WERI-Rb-1 (cell line): ENCODE measurements around the gene ARSI.

Source experiments
- DNase-seq: peaks from one replicate; pipeline ENCODE4 v3.0.0-alpha.2; 2020
- H3K27ac ChIP-seq: fragments of 250-450 bp; sonication (Bioruptor Pico); 2 replicates; pipeline ENCODE4 v1.5.1; 2020; ENCODE audit warnings: mild to moderate bottlenecking, moderate library complexity
- H3K27me3 ChIP-seq: fragments of 250-450 bp; sonication (Bioruptor Pico); 2 replicates; pipeline ENCODE4 v1.5.1; 2021; ENCODE audit warnings: mild to moderate bottlenecking, low read depth, moderate library complexity; ENCODE audit not compliant: insufficient read depth, severe bottlenecking
- H3K36me3 ChIP-seq: fragments of 250-450 bp; sonication (Bioruptor Pico); 2 replicates; pipeline ENCODE4 v1.5.1; 2020; ENCODE audit warnings: mild to moderate bottlenecking, moderate library complexity
- H3K4me3 ChIP-seq: 2 replicates; pipeline ENCODE4 v1.5.1; 2011; ENCODE audit warnings: low read depth, mild to moderate bottlenecking, control low read depth, low read length
- H3K9me3 ChIP-seq: fragments of 250-450 bp; sonication (Bioruptor Pico); 2 replicates; pipeline ENCODE4 v1.5.1; 2021; ENCODE audit warnings: mild to moderate bottlenecking, moderate library complexity; ENCODE audit not compliant: severe bottlenecking
- CTCF ChIP-seq: IDR thresholded peaks from 2 replicates; pipeline ENCODE4 v1.5.1; 2011; ENCODE audit warnings: low read depth, mild to moderate bottlenecking, control low read depth, inconsistent platforms, low read length

ARSI gene

GRCh38 chr5:150301170-150301505 is 1.6 kb downstream of the ARSI start:
- Histone ChIP-seq H3K36me3 (no peaks in the 10 kb centered on the region), H3K27ac (peak overlapping the region; percentile 65), H3K27me3 (no peaks in the 10 kb centered on the region), H3K9me3 (no peaks in the 10 kb centered on the region), H3K4me3 (no peak overlapping the region)
- DNase-seq, result peak; percentile 85
- TF ChIP-seq CTCF, result no peak

- peak; percentile 40 for DNase-seq
- Histone ChIP-seq H3K27ac (peak overlapping the region; percentile 65), H3K36me3 (no peaks in the 10 kb centered on the region), H3K9me3 (no peaks in the 10 kb centered on the region), H3K27me3 (no peaks in the 10 kb centered on the region), H3K4me3 (no peak overlapping the region)
- TF ChIP-seq CTCF, result no peak
These were observed 2.1 kb downstream of the ARSI start for GRCh38 chr5:150300496-150301169.

GRCh38 chr5:150299571-150300327 is 3.0 kb downstream of the ARSI start:
- Histone ChIP-seq H3K27ac (peak overlapping the region; percentile 58), H3K36me3 (no peaks in the 10 kb centered on the region), H3K9me3 (no peaks in the 10 kb centered on the region), H3K27me3 (no peaks in the 10 kb centered on the region), H3K4me3 (no peak overlapping the region)
- TF ChIP-seq CTCF, result no peak
- peak; percentile 40 for DNase-seq

GRCh38 chr5:150298701-150299451 is 3.8 kb downstream of the ARSI start:
- no peak for TF ChIP-seq CTCF

GRCh38 chr5:150297934-150298595 is 4.6 kb downstream of the ARSI start:
- no peak for TF ChIP-seq CTCF
- Histone ChIP-seq H3K27ac (no peak overlapping the region), H3K36me3 (no peaks in the 10 kb centered on the region), H3K4me3 (no peak overlapping the region), H3K27me3 (no peaks in the 10 kb centered on the region), H3K9me3 (no peaks in the 10 kb centered on the region)
- no peak for DNase-seq

More at GRCh38 chr5:150298701-150299451, 3.8 kb downstream of the ARSI start:
- Histone ChIP-seq H3K36me3 (no peaks in the 10 kb centered on the region), H3K27me3 (no peaks in the 10 kb centered on the region), H3K27ac (peak overlapping the region; percentile 58), H3K9me3 (no peaks in the 10 kb centered on the region), H3K4me3 (no peak overlapping the region)
- peak; percentile 81 for DNase-seq
